GM12875 (cell line): ENCODE measurements around the gene TLX2.

Experiments used
- H3K4me3 ChIP-seq: one replicate; pipeline ENCODE4 v1.5.1; 2011; ENCODE audit warnings: low read depth, low read length, control low read depth
- CTCF ChIP-seq: IDR thresholded peaks from 2 replicates; pipeline ENCODE4 v1.5.1; 2011; ENCODE audit warnings: low read depth, mild to moderate bottlenecking, control low read depth, inconsistent platforms, low read length, moderate library complexity, borderline replicate concordance; ENCODE audit not compliant: insufficient read depth

Gene TLX2

DNA sequence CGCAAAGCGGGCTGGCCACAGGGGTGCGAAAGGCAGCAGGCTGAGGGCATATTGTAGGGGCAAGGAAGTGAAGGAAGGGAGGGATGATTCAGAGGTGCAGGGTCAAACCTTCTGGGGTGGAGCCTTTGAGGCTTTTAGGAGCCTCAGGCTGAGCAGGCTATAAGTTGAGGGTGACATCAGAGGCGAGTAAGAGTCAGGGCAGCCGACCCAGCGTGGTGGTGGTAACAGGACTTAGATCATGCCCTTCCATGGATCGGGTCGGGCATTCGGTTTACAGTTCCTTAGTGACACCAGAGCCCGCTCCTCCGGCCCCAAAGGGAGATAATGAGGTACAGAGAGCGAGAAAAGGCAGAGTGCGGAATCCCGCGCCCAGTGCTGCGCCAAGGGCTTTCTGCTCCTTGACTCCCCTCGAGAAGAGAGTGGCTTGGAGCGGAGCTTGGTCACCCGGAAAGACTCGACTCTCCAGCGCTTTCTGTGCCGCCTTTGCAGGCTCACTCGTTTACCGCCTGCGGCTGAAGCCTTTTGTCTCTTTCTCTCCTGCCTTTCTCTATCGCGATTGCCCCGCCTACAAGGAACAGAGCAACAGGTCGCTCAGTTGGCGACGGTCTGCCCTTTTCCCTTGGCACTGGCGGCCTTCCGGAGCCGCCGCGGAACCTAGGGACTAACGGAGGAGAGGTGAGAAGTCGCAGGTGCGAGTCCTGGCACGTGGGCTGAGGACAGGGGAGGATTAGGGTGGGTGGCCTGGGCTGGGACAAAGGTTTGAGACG lies 15.6 kb upstream of the TLX2 start:
- TF ChIP-seq CTCF: no peak
- H3K4me3 ChIP-seq: peak overlapping the region; percentile 26

DNA sequence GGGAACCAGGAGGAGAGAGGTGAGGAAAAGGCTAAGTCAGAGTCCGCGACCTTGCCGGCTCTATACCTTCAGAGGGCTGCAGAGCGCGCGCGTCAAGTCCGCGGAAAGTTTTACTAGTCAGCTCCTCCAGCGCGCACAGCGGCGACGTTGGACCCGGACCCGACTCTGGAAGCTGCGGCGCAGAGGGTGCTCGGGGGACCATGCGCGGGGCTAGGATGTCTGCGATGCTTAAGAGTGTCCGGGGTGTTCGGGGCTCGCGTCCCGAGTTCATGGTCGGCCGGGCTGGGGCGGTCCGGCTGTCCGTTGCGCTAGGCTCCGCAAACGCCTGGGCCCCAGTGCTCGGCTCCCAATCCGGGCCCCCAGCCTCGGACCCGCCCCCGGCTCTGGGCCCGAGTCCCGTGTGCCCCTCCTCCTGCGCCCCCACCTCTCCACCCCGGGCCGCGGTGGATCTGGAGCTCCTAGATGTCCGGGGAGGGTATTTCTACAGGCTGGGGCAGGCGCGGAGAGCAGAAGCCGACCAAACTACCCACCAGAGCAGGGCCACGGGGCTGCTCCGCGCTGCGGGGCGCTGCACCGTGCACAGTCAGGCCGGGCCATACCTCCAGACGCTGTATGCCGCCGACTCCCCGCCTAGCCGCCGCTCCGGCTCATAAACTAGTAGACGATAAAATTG lies 14.8 kb upstream of the TLX2 start, which contains the start of gene LBX2:
Gene LBX2 (minus strand): TSS at position 337 of the 673 bp plus-strand sequence. CDS start 66 bp downstream, at position 271.
- peak within 1 kb of the TSS; percentile 26 for H3K4me3 ChIP-seq
- TF ChIP-seq CTCF: no peak

- TF ChIP-seq CTCF: no peak
- no peak overlapping the region for H3K4me3 ChIP-seq
Observed at GRCh38 chr2:74499940-74500577, 14.2 kb upstream of the TLX2 start.

- TF ChIP-seq CTCF: no peak
- no peak overlapping the region for H3K4me3 ChIP-seq
Observed at GRCh38 chr2:74500578-74500946, 13.7 kb upstream of the TLX2 start.

- H3K4me3 ChIP-seq: no peak overlapping the region
- TF ChIP-seq CTCF: no peak
Observed at GRCh38 chr2:74501335-74502071, 12.7 kb upstream of the TLX2 start.

DNA sequence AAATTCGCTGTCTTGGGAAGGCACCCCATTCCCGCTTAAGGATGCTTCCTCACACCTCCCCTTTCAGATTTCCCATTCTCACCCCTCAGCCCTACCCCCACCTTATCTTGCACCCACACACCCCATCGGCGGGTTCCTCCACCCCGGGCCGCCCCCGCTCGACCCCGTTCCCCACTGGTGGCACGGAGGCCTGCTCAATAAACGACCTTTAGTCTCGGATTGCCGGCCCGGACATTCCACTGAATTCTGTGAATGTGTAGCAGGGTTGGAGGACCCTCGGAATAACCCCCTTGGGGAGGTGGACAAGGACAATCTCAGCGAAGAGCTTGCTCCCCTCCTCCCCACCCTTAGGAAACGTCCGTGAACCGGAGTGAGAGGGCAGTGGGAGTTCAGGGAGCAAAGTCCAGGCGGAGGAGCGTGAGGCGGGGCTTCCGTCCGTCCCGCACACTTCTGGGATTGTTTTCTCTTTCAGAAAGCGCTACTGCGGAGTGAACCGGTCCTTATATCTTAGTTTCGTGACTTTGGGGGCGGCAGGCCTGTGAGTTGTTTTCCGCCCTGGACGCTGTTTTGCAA lies 12.0 kb upstream of the TLX2 start:
- TF ChIP-seq CTCF: no peak
- peak overlapping the region; percentile 50 for H3K4me3 ChIP-seq
